Epithelial cell of esophagus (primary cell): ENCODE data around the gene REEP3.
"Not testable (repeated sequence)": the region's sequence is repeated elsewhere in the genome, so short reads cannot be mapped to it uniquely, and the experiment has no call there.

Experiments
- DNase-seq: peaks from one replicate; pipeline ENCODE4 v3.0.0; 2010; ENCODE audit warnings: low read depth
- H3K4me3 ChIP-seq: 2 replicates; pipeline ENCODE4 v1.5.1; 2011; ENCODE audit warnings: mild to moderate bottlenecking, low read length, control low read depth
- TF ChIP-seq, protein P1 (sequence below): IDR thresholded peaks from 2 replicates; pipeline ENCODE4 v1.5.1; 2011; ENCODE audit warnings: low read depth, mild to moderate bottlenecking, low read length, control low read depth, inconsistent platforms; ENCODE audit not compliant: insufficient read depth; ENCODE audit errors: missing control alignments

The REEP3 gene

DNA sequence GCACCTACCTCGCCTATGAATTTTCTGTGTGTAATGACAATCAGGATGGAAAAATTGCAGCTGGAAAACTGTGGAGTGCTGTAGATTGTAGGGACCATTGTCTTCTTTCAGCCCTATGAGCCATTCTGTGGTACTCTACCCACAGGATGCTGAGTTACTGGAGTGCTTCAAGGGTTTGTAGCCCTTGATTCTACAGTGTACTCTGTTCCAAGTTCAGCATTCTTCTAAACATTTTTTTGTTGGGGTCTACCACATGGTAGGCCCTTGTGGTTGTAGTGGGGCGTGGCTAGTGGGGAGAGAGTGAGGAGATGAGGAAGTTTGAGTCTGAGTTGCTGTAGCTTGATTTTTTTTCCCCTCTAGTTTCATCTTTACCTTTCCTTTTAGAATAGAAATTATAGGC is 33.5 kb downstream of the REEP3 start:
- TF ChIP-seq, protein P1, sequence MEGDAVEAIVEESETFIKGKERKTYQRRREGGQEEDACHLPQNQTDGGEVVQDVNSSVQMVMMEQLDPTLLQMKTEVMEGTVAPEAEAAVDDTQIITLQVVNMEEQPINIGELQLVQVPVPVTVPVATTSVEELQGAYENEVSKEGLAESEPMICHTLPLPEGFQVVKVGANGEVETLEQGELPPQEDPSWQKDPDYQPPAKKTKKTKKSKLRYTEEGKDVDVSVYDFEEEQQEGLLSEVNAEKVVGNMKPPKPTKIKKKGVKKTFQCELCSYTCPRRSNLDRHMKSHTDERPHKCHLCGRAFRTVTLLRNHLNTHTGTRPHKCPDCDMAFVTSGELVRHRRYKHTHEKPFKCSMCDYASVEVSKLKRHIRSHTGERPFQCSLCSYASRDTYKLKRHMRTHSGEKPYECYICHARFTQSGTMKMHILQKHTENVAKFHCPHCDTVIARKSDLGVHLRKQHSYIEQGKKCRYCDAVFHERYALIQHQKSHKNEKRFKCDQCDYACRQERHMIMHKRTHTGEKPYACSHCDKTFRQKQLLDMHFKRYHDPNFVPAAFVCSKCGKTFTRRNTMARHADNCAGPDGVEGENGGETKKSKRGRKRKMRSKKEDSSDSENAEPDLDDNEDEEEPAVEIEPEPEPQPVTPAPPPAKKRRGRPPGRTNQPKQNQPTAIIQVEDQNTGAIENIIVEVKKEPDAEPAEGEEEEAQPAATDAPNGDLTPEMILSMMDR: no peak
- DNase-seq: peak; percentile 40
- H3K4me3 ChIP-seq: no peak overlapping the region

DNA sequence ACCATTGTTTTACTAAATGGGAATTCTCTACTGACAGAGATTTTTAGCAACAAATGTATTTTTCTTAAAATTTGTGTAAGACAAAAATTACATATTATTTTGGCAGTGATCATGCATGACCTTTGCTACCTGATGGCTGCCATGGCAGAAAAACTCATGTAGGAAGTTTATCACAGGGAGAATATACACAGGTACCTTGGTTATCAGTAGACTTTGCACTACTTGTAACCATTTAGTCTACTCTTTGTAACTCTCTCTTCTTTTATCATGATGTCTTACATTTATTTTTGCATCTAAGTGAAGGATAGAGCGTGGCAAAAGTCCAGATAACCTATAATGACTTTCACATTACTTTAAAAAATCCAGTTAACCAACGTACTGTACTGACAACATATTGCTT is 34.1 kb downstream of the REEP3 start:
- TF ChIP-seq, protein P1: no peak
- no peak overlapping the region for H3K4me3 ChIP-seq
- no peak for DNase-seq

DNA sequence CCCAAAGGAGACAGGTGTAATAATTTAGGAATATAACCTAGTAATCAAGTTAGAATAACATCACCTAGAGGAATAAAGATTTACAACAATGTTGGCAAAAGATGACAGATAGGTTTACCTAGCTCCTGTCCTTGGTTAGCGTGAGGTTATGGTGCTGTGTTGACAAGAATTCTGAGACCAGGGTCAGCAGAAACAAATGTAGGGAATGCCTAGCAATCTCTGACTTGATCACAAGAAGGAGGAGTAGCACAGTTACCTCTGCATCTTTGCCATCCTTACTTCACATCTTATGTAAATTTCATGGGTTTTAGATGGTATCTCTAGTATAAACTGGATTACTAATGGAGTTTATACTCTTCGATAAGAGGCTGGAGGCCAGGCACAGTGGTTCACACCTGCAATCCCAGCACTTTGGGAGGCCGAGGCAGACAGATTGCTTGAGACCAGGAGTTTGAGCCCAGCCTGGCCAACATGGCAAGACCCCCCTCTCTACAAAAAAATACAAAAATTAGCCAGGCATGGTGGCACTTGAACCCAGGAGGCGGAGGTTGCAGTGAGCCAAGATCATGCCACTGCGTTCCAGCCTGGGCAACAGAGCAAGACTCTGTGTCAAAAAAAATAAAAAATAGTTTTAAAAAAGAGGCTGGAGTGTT is 37.1 kb downstream of the REEP3 start:
- no peak overlapping the region for H3K4me3 ChIP-seq
- TF ChIP-seq, protein P1: no peak
- no peak for DNase-seq

DNA sequence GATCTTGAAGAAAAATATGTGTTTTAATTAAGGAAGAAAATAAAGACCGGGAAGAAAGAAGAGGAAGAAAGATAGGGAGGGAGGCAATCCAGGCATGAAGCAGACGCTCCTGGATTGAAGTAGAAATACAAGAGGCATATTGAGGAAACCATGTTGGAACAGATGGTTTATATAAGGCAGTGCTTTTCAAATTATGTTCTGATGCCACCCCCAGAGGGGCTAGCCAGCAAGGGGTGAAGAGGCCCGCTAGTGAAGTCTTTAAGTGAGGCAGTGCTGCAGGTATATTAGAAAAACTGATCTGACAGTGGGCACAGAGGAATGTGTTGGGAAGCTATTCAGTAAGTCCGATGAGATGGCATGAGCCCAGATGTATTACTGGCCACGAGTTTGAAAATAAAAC is 40.1 kb downstream of the REEP3 start:
- no peak overlapping the region for H3K4me3 ChIP-seq
- TF ChIP-seq, protein P1: no peak
- no peak for DNase-seq

DNA sequence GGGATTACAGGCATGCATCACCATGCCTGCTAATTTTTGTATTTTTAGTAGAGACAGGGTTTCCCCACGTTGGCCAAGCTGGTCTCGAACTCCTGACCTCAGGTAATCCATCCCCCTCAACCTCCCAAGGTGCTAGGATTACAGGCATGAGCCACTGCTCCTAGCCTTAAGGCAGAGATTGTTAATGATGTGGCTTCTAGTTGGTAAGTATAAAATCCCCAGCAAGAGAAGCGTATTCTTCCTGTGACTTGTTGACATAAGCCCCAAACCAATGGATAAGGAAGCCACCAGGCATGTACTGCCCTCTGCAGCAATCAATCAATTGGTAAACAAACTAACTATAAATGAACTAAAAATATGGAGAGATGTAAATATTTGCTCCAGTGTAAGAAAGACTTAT is 41.2 kb downstream of the REEP3 start:
- TF ChIP-seq, protein P1: no peak
- DNase-seq: no peak

DNA sequence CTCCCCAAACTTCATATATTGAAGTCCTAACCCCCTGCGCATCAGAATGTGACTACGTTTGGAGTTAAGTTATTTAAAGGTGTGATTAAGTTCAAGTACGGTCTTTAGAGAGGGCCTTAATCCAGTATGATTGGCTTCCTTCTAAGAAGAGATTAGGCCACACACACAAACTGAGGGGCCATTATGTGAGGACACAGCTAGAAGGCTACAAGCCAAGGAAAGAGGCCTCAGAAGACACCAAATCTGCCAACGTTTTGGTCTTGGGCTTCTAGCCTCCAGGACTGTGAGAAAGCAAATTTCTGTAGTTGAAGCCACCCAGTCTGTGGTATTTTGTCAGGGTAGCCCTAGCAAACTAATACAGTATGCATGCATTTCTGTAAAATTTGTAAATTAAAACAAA is 41.7 kb downstream of the REEP3 start:
- TF ChIP-seq, protein P1: no peak
- H3K4me3 ChIP-seq: no peak overlapping the region
- no peak for DNase-seq

More for the DNA sequence above, 41.2 kb downstream of the REEP3 start:
- H3K4me3 ChIP-seq: no peak overlapping the region

DNA sequence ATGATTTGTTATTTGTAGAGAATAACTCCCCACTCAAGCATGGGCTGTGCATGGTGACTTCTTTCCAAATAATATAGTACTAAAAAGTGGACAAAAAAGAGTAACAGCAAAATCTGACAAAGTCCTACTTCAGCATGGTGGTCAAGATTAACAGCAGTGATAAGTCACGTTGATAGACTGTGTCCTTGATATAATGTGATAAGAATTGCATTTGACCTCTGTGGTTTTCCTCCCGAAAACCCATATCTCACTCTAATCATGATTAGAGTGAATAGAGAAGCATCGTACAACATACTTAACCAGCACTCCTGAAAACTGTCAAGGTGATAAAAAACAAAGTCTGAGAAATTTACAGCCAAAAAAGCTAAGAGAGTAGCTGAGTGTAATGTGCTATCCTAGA is 42.4 kb downstream of the REEP3 start:
- DNase-seq: no peak
- TF ChIP-seq, protein P1: no peak
- H3K4me3 ChIP-seq: no peak overlapping the region

DNA sequence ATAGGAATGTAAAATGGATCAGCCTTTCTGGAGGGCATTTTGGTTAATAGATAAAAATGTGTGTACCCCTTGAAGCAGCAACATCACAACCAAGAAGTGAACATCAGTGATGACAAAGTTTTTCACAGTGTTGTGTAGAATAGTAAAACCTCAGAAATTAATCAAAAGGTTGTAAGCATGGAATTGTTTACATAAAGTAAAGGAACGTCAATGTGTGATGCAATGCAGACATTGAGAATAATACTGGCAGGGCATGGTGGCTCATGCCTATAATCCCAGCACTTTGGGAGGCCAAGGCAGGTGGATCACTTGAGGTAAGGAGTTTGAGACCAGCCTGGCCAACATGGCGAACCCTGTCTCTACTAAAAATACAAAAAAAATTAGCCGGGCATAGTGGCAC is 43.5 kb downstream of the REEP3 start:
- not testable (repeated sequence) for DNase-seq, H3K4me3 ChIP-seq
